GM18861 (cell line): ENCODE data around the gene FAM204A.

Source experiments
- ATAC-seq: cut with Tn5 transposase; IDR thresholded peaks from one replicate; pipeline ENCODE4 v1.9.1; 2021; ENCODE audit not compliant: unreplicated experiment

FAM204A gene

GRCh38 chr10:118332236-118332635, 9.9 kb downstream of the FAM204A start:
- peak; percentile 57 for ATAC-seq

DNA sequence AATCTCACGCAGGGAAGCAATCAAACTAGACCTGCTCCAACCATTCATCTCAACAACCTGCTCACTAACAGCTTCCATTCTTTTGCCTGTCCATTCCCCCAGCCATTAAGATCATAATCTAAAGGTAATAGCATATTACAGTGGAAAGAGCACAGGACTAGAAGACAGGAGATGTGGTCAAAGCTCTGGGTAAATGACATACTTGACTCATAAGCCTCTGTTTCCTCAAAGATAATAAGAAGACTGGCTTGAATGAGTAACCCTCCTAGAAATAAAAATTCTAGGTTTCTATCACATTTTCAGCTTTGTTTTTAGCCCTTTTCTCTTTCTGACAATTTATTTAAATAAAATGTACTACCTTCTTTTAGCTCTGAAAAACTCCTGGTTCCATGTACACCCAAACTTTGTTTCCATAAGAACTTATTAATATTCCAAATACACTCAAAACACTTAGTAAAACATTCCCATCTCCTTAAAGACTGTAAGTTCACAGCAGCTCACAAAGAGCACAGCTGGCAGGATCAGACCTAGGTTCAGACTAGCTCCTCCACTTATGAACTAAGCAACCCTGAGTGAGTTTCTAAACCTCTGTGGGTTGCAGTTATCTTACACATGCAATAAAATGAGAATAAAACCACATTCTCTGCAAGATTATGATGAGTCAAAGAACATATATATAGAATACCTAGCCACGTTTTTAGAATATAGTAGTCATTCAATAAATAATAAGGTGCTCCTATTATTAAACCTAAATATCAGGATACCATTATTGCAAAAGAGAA, 11.6 kb downstream of the FAM204A start:
- no peak for ATAC-seq

DNA sequence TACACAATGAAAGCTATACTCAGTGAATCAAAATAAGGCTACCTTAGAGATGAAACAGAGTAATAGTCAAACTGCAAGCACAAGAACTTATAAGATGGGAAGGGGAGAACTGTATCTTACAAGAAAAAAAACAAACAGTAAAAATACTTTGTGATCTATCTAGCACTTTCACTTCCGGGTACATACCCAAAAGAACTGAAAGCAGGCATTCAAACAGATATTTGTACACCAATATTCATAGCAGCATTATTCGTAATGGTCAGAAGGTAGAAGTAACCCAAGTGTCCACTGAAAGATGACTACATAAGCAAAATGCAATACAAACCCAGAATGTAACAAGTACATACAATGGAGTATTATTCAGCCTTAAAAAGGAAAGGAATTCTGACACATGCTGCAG, 18.0 kb downstream of the FAM204A start:
- no peak for ATAC-seq

DNA sequence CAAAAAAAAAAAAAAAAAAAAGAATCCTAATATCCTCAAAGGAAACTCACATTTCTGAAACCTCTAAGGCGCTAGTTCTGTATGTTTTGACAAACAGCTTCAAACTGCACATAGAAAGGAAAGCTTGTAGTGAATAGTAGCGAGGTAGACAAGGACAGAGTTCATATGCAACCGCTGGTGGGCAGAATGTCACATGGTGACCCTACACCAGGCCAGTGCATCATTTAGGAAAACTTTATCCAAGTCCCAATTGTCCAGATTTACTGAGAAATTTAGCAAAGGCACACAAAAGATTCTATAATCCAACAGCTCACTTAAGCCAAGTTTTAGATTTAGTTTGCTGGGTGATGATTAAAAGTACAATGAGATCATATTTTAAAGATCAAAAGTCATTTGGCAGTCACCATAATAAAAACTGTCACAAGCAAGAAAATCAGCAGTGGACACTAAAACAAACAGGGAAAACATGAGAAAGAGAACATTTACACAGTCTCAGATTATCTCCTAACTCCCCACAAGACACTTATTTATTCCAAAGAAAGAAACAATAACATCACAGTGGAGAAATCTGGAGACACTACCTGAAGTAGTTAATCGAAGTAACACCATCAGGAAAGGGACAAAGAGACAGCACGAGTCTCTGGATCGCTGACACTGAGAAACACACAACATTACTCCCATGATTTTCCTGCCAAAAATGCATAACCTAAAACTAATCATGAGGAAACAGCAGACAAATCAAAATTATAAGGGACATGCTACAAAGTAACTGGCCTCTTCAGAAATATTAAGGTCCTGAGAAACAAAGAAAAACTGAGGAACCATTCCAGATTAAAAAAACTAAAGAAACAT, 20.2 kb downstream of the FAM204A start:
- no peak for ATAC-seq

DNA sequence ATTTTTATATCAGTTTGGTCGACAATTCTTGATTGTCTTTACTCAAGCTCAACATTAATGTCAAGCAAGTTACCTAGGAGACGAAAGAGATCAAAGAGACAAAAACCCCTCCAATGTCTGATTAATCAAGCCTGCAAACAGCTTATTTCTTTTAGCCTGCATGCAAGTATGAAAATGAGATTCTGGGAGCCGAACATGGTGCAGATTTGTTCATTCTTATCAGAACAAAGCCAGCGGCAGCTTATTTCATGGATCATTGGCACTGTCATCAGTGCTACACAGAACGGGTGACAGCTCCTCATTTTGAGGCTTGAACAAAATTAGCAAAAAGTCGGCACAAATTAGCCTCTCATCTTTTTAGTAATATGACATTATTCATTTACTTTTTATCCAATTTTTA, 26.5 kb downstream of the FAM204A start:
- no peak for ATAC-seq

DNA sequence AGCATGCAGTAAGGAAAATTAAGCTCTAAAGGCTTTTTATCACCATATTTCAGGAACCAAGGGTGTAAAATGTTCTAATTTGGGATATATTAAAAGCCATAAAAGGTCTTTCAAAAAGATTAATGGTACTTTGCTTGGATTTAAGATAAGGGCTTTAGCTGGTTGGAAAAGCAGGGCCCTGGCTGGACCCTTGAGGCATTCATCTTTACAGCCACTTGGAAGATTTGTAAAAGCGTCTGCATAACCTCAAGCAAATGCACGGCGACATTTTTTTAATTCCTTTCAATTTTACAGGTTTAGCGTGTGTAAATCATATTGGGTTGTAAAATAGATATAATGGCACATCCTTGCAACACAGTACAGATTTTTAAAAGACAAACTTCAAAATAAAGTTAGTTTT, 27.2 kb downstream of the FAM204A start:
- ATAC-seq, result no peak

- ATAC-seq, result no peak
Measured at GRCh38 chr10:118311505-118311904, 30.6 kb downstream of the FAM204A start.

DNA sequence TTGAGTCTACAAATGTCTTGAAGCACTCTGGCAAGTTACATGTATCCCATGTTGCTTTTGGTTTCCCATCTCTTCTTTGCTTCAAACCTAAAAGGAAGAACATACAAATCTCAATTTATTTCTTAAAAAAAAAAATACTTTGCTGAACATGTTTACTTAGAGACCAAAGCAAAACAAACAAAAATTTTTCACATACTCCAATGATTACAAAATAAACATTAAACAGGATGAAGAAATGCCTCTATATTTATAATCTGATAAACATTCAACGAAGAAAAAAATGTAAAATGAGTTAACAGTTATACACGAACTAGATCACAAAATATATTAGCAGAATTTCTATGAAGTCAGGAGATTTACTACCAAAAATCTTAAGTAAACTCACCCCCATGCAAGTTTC, 31.3 kb downstream of the FAM204A start:
- no peak for ATAC-seq

- no peak for ATAC-seq
Measured at GRCh38 chr10:118309911-118310310, 32.2 kb downstream of the FAM204A start.

GRCh38 chr10:118308664-118309063, 33.5 kb downstream of the FAM204A start:
- ATAC-seq, result no peak

DNA sequence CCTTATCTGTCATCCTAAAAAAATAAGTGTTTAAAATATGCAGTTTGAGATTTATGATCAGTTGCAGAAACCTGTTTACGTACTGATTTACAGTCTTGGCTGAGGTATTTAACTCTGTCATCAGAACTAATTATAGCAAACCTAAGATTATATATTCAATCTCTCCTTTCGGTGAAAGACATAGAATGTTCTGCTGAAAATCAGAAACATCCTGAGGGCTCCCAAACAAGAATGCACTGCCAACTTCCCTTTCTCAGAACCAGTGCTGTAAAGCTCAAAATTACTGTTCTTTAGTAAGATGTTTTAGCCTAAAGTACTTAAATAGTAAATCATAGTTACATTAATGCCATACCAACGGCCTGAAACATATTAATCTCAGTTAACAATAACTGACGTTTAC, 34.3 kb downstream of the FAM204A start:
- no peak for ATAC-seq

DNA sequence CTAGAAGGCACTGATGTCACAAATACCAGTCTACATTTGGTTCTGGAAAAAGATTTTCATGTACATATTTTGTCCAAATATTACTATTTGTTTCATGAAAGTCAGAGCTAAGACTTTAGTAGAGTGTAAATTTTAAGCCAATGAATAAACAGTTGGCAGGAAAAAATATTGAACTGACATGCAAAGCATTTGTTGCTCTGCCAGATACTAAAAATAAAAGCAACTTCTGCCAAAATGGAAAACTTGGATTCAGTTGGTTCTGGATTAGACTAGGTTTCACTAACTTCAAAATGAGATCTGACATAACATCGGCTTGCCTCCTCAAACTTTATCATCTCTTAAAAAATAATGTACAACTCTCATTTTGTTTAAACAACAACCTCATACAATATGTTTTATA, 34.9 kb downstream of the FAM204A start:
- no peak for ATAC-seq

DNA sequence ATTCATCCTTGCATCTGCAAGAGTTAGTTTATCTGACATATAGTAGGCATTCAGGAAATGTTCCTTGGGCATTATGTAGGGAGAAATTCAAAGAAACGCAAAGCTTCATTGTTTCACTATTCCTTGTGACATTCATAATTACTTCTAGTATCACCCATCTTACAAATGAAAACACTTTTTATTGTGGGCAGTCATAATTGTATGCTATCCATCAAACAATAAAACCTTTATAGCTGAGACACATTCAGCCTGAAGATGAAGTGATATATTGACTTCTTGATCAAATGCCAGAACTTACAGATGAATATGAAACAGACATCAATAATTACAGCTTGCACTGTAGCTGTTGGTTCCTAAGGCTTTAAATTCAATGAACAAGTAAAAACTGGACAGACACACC, 36.4 kb downstream of the FAM204A start:
- ATAC-seq, result no peak

DNA sequence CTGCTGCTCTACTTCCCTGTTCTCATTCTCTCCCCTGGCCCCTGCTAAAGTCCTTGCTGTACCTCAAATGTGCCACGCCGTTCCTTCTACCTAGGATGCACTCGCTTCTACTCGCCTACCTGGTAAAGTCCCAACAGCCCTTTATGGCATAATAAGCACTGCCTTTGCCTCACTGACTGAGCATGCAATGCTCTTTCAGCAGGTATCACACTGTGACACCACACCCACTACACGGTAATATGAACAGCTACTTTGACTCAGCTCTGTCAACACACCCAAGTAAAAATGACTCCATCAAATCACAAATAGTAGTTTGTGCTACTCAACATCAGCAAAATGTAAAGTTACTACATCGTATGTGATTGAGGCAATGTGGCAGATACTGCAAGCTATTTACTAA, 37.6 kb downstream of the FAM204A start:
- ATAC-seq, result no peak

GRCh38 chr10:118301211-118301610, 40.9 kb downstream of the FAM204A start:
- no peak for ATAC-seq

GRCh38 chr10:118300320-118300719, 41.8 kb downstream of the FAM204A start:
- no peak for ATAC-seq

DNA sequence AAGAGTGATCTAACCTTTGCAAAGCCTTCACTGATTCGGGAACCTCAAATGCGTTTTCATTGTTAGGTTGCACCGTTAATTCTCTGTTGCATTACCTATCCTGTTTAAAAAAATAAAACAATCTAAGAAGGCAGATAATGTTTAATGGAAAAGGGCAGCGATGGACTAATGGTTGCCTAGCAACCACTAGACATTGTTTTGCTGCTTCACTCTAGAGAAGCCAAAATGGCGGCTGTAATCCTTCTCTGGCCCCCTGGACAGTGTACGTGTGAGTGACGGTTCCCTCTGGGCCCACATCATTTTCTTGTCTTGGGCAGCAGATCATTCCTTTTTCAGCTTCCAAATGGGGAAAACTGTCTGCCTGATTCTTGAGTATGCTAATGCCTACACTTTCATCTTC, 43.3 kb downstream of the FAM204A start:
- ATAC-seq, result no peak

GRCh38 chr10:118291122-118291521, 51.0 kb downstream of the FAM204A start:
- no peak for ATAC-seq

DNA sequence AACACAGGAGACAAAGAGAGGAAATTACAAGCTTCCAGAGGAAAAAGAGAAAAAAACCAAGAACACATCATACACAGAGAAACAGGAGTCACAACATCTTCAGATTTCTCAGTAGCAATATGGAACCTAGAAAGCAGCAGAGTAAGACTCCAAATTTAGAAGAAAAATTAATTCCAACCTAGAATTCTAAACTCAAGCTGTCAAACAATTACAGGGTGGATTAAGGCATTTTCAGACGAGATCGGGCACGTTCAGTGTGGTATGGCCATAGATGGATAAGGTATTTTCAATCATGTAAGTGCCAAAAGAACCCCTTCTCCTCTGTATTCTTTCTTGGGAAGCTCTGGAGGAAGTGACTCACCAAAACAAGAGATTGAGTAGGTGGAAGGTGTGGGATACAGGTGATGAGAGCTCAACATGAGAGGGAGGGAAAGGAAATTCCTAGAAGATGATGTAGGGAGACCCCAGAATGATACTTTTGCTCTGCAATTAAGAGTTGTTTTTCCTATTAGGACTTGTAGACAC, 51.6 kb downstream of the FAM204A start:
- ATAC-seq, result no peak

DNA sequence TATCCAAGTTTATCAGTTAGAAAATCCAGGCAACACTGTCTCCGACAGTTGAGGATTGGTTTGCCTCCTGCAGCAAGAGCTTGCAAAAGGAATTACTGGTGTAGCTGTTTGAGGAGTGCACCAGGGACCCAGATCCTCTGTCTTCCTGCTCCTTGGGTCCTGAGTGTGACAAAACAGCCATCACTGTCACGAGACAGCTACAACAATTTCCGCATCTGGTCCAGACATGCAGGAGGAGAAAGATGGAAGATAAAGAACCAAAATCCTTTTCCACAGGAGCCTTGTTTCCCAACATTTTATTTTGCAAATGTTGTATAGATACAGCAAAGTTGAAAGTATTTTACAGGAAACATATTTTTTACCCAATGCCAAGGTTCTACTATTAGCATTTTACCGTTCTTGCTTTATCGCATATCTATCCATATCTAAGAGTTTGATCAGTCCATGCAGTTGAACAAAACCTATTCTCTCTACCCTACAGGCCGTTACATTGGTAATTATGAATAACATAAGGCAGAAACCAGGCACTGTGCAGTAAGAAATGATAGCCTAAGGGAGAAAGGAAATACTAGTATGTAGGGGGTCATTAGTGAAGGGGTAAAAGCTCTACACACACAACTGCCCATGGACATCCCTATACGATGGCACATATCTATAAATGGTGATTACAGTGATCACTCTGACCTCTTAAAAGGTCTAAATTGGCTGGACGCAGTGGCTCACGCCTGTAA, 54.9 kb downstream of the FAM204A start:
- no peak for ATAC-seq

- ATAC-seq, result no peak
Measured at GRCh38 chr10:118286051-118286838, 55.9 kb downstream of the FAM204A start.
